Esophagus squamous epithelium (tissue), 5 donors: ENCODE data around the gene GAB4. TPM values are rescaled to one million over a fixed set of nuclear protein-coding genes. Genes with fewer than 3 reads are reported as not detected.

ENCODE experiments used
- DNase-seq: peaks from one replicate; lab custom pipeline; 2025; lab: John Stamatoyannopoulos, UW
- H3K27ac ChIP-seq, 4 donors: fragments of 200-600 bp; sonication (generic); one replicate each; pipeline ENCODE4 v1.5.1; 2016 to 2019; ENCODE audit warnings: mild to moderate bottlenecking in 1 of 4
- H3K27me3 ChIP-seq, 4 donors: fragments of 200-600 bp; sonication (generic); 1 replicate in 3 of 4; 2 replicates in 1 of 4; pipeline versions ENCODE4 v1.5.1 to v1.6.0; 2017 to 2021; ENCODE audit warnings: antibody characterized with exemption in 1 of 4
- H3K36me3 ChIP-seq, 3 donors: fragments of 200-600 bp; sonication (generic); one replicate each; pipeline ENCODE4 v1.5.1; 2016 to 2019
- H3K4me1 ChIP-seq, 3 donors: fragments of 200-600 bp; sonication (generic); one replicate each; pipeline ENCODE4 v1.5.1; 2017 to 2019
- H3K4me3 ChIP-seq, 4 donors: fragments of 200-600 bp; sonication (generic); 1 replicate in 3 of 4; 2 replicates in 1 of 4; pipeline ENCODE4 v1.5.1; 2016 to 2019; ENCODE audit warnings: mild to moderate bottlenecking in 2 of 4, moderate library complexity in 1 of 4
- H3K9me3 ChIP-seq, 3 donors: fragments of 200-600 bp; sonication (generic); one replicate each; pipeline ENCODE4 v1.5.1; 2016 to 2019
- POLR2A ChIP-seq, 4 donors: fragments of 450-650 bp; IDR thresholded peaks; one replicate each; pipeline ENCODE4 v1.6.1; 2017; ENCODE audit warnings: antibody characterized with exemption in 4 of 4, mild to moderate bottlenecking in 4 of 4, moderate library complexity in 3 of 4
- WGBS, 2 donors: methylation state at CpG; one replicate each; pipeline ENCODE4 v1.1.5; 2018; 5-methylcytosine and 5-hydroxymethylcytosine counted together
- intact Hi-C: fragments of 100-400 bp; cut with DNase I; formaldehyde crosslinking; loops from one replicate; pipeline ENCODE4 v1.15.0; 2022
- total RNA-seq, 4 donors: library from RNA; depleted of rRNA; stranded (reverse); fragments of >200 nt; gene quantifications; one replicate each; pipeline ENCODE4 v1.1.0, GENCODE V29; 2016
- TF ChIP-seq, protein P1 (sequence below), 6 experiments: fragments of 450-650 bp in 4 of 6; fragments of 200-600 bp in 2 of 6; sonication (generic) in 2 of 6; IDR thresholded peaks; one replicate each; pipeline ENCODE4 v1.5.1; 2016 to 2019; ENCODE audit warnings: antibody characterized with exemption in 6 of 6, mild to moderate bottlenecking in 4 of 6, moderate library complexity in 4 of 6
- donor health status: DM: yes; HTN: yes; CAD: no.

Gene GAB4, protein sequence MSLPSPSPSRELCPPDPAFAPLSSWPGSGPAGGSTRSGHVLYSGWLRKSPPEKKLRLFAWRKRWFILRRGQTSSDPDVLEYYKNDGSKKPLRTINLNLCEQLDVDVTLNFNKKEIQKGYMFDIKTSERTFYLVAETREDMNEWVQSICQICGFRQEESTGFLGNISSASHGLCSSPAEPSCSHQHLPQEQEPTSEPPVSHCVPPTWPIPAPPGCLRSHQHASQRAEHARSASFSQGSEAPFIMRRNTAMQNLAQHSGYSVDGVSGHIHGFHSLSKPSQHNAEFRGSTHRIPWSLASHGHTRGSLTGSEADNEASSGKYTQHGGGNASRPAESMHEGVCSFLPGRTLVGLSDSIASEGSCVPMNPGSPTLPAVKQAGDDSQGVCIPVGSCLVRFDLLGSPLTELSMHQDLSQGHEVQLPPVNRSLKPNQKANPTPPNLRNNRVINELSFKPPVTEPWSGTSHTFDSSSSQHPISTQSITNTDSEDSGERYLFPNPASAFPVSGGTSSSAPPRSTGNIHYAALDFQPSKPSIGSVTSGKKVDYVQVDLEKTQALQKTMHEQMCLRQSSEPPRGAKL
- not detected for total RNA-seq

DNA sequence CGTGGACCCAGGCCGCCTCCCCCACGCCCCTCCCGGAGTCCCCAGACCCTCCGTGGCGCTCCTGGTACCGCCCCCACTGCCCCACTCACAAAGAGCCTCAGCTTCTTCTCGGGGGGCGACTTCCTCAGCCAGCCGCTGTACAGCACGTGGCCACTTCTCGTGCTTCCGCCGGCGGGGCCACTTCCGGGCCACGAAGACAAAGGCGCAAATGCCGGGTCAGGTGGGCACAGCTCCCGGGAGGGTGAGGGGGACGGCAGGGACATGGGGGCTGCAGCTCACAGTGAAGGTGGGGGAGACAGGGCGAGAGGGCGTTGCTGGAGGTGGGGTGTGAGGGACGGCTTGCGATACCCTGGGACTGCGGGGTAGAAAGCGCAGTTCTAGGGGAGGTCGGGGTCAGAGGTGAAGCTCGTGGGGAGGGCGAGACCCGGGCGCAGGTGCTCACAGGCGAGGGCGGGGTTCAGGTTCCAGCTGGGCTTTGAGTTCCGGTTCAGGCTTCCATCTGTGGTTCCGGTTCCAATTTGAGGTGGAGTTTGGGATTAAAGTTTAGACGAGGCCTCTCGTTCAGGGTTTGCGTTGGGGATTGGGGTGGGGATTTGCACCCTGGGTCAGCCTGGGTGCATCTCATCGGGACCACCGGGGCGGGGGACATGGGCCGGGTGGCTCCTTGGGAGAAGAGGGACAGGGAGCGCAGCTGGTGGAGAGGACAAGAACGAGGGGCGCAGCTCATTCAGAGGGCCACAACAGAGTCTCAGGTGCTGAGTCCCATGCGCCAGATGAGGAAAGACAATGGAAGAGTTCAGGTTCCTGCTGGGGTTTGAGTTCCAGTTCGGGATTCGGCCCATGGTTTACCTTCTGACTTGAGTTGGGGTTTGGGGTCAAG, at the start of gene GAB4:
Gene GAB4 (minus strand): TSS at position 371 of the 880 bp plus-strand sequence. CDS start 108 bp downstream, at position 263.
- Histone ChIP-seq H3K27me3 (peaks cover 0 to 52% (median 0%) of the 10 kb centered on the region in 4 donors), H3K4me3 (no peak within 1 kb of the TSS), H3K9me3 (no peaks in the 10 kb centered on the region), H3K36me3 (no peaks in the 10 kb centered on the region), H3K4me1 (no peaks in the 10 kb centered on the region), H3K27ac (no peak within 1 kb of the TSS)
- DNase-seq, result no peak
- intact Hi-C loops, result no loop called here
- 82 to 87% methylated on average over 21 to 28 of the region's 49 CpGs for WGBS, 2 donors
- TF ChIP-seq, protein P1, sequence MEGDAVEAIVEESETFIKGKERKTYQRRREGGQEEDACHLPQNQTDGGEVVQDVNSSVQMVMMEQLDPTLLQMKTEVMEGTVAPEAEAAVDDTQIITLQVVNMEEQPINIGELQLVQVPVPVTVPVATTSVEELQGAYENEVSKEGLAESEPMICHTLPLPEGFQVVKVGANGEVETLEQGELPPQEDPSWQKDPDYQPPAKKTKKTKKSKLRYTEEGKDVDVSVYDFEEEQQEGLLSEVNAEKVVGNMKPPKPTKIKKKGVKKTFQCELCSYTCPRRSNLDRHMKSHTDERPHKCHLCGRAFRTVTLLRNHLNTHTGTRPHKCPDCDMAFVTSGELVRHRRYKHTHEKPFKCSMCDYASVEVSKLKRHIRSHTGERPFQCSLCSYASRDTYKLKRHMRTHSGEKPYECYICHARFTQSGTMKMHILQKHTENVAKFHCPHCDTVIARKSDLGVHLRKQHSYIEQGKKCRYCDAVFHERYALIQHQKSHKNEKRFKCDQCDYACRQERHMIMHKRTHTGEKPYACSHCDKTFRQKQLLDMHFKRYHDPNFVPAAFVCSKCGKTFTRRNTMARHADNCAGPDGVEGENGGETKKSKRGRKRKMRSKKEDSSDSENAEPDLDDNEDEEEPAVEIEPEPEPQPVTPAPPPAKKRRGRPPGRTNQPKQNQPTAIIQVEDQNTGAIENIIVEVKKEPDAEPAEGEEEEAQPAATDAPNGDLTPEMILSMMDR (IDR thresholded peaks at IDR 0.05), result no peak
- no peak for TF ChIP-seq POLR2A (IDR thresholded peaks at IDR 0.05)

DNA sequence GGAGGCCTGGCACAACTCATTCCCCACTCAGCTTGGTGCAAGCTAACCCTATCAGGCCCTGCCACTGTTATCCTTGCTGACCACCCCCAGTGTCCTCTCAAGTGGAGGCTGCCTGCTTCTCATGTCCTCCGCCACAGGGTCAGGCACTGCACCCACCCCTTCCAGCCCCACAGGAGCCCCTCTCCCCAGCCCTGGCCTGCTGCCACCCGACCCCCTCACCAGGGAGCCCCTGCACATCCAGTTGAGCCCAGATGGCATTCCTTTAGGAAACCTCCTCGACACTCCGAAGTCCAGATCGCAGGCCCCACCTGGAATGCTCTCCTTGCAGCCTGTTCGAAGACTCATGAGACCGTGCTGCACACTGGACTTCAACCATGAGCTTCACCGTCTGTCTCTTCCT, 48.8 kb upstream of the GAB4 start:
- Histone ChIP-seq H3K27ac (no peak overlapping the region), H3K36me3 (no peaks in the 10 kb centered on the region), H3K4me3 (no peak overlapping the region), H3K4me1 (no peaks in the 10 kb centered on the region), H3K9me3 (no peaks in the 10 kb centered on the region), H3K27me3 (no peaks in the 10 kb centered on the region)
- no peak for TF ChIP-seq POLR2A (IDR thresholded peaks at IDR 0.05)
- TF ChIP-seq, protein P1 (IDR thresholded peaks at IDR 0.05), result no peak
- WGBS, 2 donors, result 80 to 93% methylated on average over 2 to 6 of the region's 8 CpGs
- intact Hi-C loops, result loop anchor here (5.0 kb wide), 1 partner anchor 140 kb away; no protein-coding TSS in a partner anchor
- no peak for DNase-seq

DNA sequence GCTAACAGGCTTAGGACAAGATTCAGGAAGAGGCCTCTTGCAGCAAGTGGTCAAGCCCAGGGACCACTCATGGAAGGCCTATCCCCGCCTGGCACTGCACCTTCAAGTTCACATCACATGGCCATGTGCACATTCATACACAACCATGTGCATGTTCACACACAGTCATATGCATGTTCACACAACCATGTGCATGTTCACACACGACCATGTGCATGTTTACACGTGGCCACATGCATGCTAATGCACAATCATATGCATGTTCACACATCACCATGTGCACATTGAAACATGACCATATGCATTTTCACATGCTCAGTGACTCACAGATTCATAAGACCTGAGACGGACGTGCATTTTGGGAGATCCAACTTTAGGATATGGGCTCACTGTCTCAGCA, 48.0 kb upstream of the GAB4 start:
- no peak overlapping the region for H3K4me3 ChIP-seq
- no peak for DNase-seq
- TF ChIP-seq POLR2A (IDR thresholded peaks at IDR 0.05), result no peak
- TF ChIP-seq, protein P1 (IDR thresholded peaks at IDR 0.05), result no peak
- 52 to 81% methylated on average over 5 of the region's 5 CpGs for WGBS, 2 donors
- H3K4me1 ChIP-seq, result no peaks in the 10 kb centered on the region
- intact Hi-C loops, result loop anchor here (5.0 kb wide), 1 partner anchor 139 kb away; no protein-coding TSS in a partner anchor
- H3K27ac ChIP-seq, result no peak overlapping the region
- no peaks in the 10 kb centered on the region for H3K36me3 ChIP-seq
- H3K9me3 ChIP-seq, result no peaks in the 10 kb centered on the region
- no peaks in the 10 kb centered on the region for H3K27me3 ChIP-seq

DNA sequence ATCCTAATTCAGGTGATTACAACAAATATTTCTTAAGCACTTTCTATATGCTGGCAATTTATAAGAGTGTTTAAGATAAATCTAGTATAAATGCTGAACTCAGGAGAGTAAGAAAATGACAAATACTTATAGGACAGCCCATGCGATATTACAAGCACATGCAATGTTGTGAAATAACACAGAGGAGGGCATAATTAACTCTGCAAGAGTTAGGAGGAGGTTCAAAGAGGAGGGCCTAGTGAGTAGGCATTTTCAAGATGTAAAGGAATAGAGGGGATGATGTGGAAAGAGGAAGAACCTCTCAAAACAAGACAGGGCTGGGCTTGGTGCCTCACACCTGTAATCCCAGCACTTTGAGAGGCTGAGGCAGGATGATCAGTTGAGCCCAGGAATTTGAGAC, 39.6 kb upstream of the GAB4 start:
- no peak for DNase-seq
- WGBS, 2 donors, result 47 to 74% methylated on average over 1 of the region's 1 CpG
- intact Hi-C loops, result no loop called here
- TF ChIP-seq, protein P1 (IDR thresholded peaks at IDR 0.05), result no peak
- TF ChIP-seq POLR2A (IDR thresholded peaks at IDR 0.05), result no peak
- no peaks in the 10 kb centered on the region for H3K9me3 ChIP-seq
- H3K27ac ChIP-seq, result no peak overlapping the region
- no peaks in the 10 kb centered on the region for H3K4me1 ChIP-seq
- no peak overlapping the region for H3K4me3 ChIP-seq
- H3K36me3 ChIP-seq, result peaks cover 0 to 8% (median 0%) of the 10 kb centered on the region in 3 donors
- peaks cover 0 to 7% (median 0%) of the 10 kb centered on the region in 4 donors for H3K27me3 ChIP-seq
